ENCODE data around the gene NODAL.

Gene NODAL

DNA sequence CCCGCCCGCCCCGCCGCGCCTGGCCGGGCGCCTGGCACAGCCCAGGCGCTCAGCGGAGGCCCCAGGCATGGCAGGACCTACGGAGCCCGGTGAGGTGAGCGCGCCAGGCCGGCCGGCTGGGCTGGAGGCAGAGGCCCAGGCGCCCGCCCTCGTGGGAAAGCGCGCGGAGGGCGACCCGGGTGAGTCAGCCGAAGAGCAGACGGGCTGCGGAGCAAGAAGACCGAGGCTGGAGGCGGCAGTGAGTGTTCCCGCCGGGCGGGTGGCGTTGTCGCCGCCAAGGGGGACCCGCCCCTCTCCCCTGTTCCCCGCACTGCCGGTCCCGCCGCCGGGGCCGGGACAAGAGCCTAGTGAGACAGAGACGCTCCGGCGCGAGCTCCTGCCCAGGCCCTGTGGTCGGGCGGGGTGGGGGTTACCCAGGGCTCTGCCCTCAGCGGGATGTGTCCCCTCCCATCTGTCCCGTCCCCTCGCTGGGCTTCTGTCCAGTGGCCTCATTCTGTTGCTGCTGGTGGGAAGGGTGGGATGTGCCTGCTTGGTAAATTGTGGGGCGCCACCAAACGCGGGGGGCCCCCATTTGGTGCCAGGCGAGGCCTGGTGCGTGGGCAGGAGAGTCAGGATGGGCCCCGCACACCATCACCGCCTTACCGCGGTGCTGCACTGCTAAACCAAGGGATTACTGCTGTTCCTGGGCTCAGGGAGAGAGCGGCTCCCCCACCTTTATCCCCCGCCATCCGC lies 17.0 kb upstream of the NODAL start:
- in situ Hi-C loops (cut with MboI; ENCODE audit: low pct_unique_long_range_greater_than_20kb, low sequenced_read_pairs, unreplicated experiment), result no loop called here
- no peak for DNase-seq (ENCODE audit: low spot score)
- TF ChIP-seq CTCF (IDR thresholded peaks at IDR 0.05; ENCODE audit: extremely low read depth, insufficient read depth, missing control alignments), result no peak

- DNase-seq (ENCODE audit: low spot score), result no peak
- no peak for TF ChIP-seq CTCF (IDR thresholded peaks at IDR 0.05; ENCODE audit: extremely low read depth, insufficient read depth, missing control alignments)
- in situ Hi-C loops (cut with MboI; ENCODE audit: low pct_unique_long_range_greater_than_20kb, low sequenced_read_pairs, unreplicated experiment), result no loop called here
Observed at GRCh38 chr10:70457759-70458305, 16.4 kb upstream of the NODAL start.

DNA sequence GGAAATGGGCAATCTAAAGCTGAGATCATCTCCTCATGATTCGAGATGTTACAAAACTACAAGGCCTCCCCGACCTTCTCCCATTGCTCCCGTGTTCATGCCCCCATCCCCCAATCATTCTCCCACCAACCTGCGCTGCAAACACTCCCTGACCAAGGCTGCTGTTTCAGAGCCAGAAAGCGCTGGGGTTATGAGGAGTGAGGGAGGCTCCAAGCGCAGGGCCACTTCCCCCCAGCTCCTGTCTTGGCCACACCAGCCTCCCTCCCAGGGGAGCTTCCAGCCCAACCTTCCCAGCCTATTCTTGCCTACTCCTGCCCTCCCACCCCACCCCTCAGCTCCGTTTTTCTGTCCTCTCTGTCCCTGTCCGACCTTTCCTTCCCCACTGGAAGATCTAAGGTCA lies 14.7 kb upstream of the NODAL start:
- in situ Hi-C loops (cut with MboI; ENCODE audit: low pct_unique_long_range_greater_than_20kb, low sequenced_read_pairs, unreplicated experiment), result no loop called here
- no peak for DNase-seq (ENCODE audit: low spot score)
- no peak for TF ChIP-seq CTCF (IDR thresholded peaks at IDR 0.05; ENCODE audit: extremely low read depth, insufficient read depth, missing control alignments)

- TF ChIP-seq CTCF (IDR thresholded peaks at IDR 0.05; ENCODE audit: extremely low read depth, insufficient read depth, missing control alignments), result no peak
- in situ Hi-C loops (cut with MboI; ENCODE audit: low pct_unique_long_range_greater_than_20kb, low sequenced_read_pairs, unreplicated experiment), result no loop called here
- no peak for DNase-seq (ENCODE audit: low spot score)
Observed at GRCh38 chr10:70455213-70455630, 13.7 kb upstream of the NODAL start.

- DNase-seq (ENCODE audit: low spot score), result no peak
- in situ Hi-C loops (cut with MboI; ENCODE audit: low pct_unique_long_range_greater_than_20kb, low sequenced_read_pairs, unreplicated experiment), result no loop called here
- no peak for TF ChIP-seq CTCF (IDR thresholded peaks at IDR 0.05; ENCODE audit: extremely low read depth, insufficient read depth, missing control alignments)
Observed at GRCh38 chr10:70448236-70448635, 6.8 kb upstream of the NODAL start.

- DNase-seq (ENCODE audit: low spot score), result no peak
- no peak for TF ChIP-seq CTCF (IDR thresholded peaks at IDR 0.05; ENCODE audit: extremely low read depth, insufficient read depth, missing control alignments)
- in situ Hi-C loops (cut with MboI; ENCODE audit: low pct_unique_long_range_greater_than_20kb, low sequenced_read_pairs, unreplicated experiment), result no loop called here
Observed at GRCh38 chr10:70445718-70446657, 4.5 kb upstream of the NODAL start.
